Motor neuron (in vitro differentiated cells): ENCODE measurements around the gene UGT1A6. TPM values are rescaled to one million over a fixed set of nuclear protein-coding genes. Genes with fewer than 3 reads are reported as not detected.

Experiments used
- ATAC-seq, 8 experiments: fragments of 200-7000 bp; cut with Tn5 transposase; replicated peaks in 6 of 8; 2 replicates each; pipeline ENCODE4 v1.8.0; 2021; ENCODE audit warnings: mild to moderate bottlenecking in 8 of 8, moderate library complexity in 8 of 8
- H3K27ac ChIP-seq, 2 donors: fragments of 250-450 bp; sonication (Bioruptor Pico); 2 replicates each; pipeline ENCODE4 v1.9.0; 2021; ENCODE audit warnings: antibody characterized with exemption in 2 of 2, mild to moderate bottlenecking in 2 of 2, moderate library complexity in 1 of 2
- H3K4me1 ChIP-seq, 2 donors: fragments of 250-450 bp; sonication (Bioruptor Pico); replicated peaks in 1 of 2; 2 replicates each; pipeline ENCODE4 v1.6.1; 2021; ENCODE audit warnings: antibody characterized with exemption in 2 of 2, mild to moderate bottlenecking in 2 of 2, moderate library complexity in 1 of 2
- H3K4me3 ChIP-seq, 5 donors: fragments of 250-450 bp; sonication (Bioruptor Pico); 2 replicates each; pipeline ENCODE4 v1.9.0; 2021; ENCODE audit warnings: antibody characterized with exemption in 5 of 5, mild to moderate bottlenecking in 5 of 5, moderate library complexity in 4 of 5
- WGBS, 10 experiments: fragments of 450-650 bp; shearing (Covaris generic); methylation state at CpG; one replicate each; pipeline ENCODE4 v1.0.0; 2022; 5-methylcytosine and 5-hydroxymethylcytosine counted together
- in situ Hi-C, 9 experiments: fragments of 400-800 bp; cut with MboI; loops; one replicate each; pipeline ENCODE4 v1.15.0; 2021; ENCODE audit warnings: low sequenced_read_pairs in 9 of 9, low pct_unique_long_range_greater_than_20kb in 2 of 9; ENCODE audit not compliant: unreplicated experiment in 9 of 9
- total RNA-seq, 8 experiments: library from RNA; unstranded; fragments of 300-600 nt; gene quantifications; 2 replicates each; pipeline versions ENCODE4 v1.2.3 to v1.2.4, GENCODE V29; 2022

Gene UGT1A6
- total RNA-seq, 8 experiments from 2014 or later: 0.21 to 6.9 (median 1.2) TPM; not detected in 3

DNA sequence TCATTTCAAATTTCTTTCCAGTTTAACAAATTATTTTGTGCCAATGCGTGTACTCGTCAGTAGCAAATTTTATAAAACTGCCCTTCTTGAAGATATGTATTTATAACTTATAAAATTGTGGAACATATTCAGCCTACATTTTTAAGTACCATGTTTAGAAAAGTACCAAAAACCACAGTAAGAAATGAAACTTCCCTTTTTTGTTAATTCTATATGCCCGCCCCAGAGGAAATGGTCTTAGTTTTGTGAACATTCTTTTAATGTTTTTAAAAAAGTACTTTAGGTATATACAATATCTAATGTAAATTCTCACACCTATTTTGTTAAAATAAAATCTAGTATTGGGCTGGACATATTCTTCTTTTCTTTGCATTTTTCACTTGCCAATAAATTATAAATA is 19.8 kb upstream of the UGT1A6 start:
- no peaks in the 10 kb centered on the region for H3K4me1 ChIP-seq
- H3K27ac ChIP-seq: no peak overlapping the region
- no peak for ATAC-seq
- WGBS, 10 experiments: 43 to 100% (median 94%) methylated on average over 1 to 3 of the region's 3 CpGs
- no peak overlapping the region for H3K4me3 ChIP-seq
- in situ Hi-C loops: no loop called here

- ATAC-seq: no peak
- in situ Hi-C loops: no loop called here
- H3K4me1 ChIP-seq: no peaks in the 10 kb centered on the region
Measured at GRCh38 chr2:233673896-233674295, 18.8 kb upstream of the UGT1A6 start.

DNA sequence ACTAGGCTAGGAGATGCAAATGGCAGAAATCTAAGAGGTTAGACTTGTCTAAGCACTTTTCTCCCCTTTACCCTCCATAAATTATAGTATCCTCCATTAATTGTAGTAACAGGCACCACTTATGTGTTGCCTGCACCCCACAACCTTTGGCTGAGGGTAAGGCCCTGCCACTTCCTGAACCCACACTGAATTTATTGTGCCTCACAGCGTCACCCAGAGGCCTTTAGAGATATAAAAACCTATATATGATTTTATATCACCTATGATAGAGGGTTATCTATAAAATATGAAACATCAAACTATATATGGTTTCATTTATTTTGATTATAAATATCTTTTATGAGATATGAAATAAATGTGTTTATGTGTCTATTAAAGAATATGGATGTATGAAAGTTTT is 18.4 kb upstream of the UGT1A6 start:
- Histone ChIP-seq H3K4me1 (no peaks in the 10 kb centered on the region), H3K27ac (no peak overlapping the region), H3K4me3 (no peak overlapping the region)
- no peak for ATAC-seq
- 0 to 86% (median 56%) methylated on average over 1 of the region's 1 CpG; no CpG with 5 or more reads in 5 of the 10 experiments for WGBS, 10 experiments
- in situ Hi-C loops: no loop called here

More at GRCh38 chr2:233673896-233674295, 18.8 kb upstream of the UGT1A6 start:
- no peak overlapping the region for H3K4me3 ChIP-seq
- H3K27ac ChIP-seq: no peak overlapping the region

DNA sequence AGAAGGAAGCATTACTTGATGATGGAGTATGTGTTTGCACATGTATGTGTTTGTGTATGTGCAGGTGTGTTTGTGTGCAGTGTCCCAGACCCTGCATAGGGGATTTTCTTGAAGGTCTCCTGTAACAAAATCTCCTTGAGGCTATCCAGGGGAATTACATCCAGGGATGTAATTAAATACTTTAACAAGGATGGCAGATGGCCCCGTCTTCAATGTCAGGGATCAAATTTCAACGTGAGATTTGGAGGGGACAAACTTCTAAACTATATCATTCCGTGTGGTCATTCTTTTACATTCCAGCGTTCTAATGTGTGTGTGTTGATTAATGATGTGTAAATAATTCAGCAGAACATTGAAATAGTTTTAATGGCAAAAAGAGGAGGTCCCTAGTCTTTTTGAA is 17.7 kb upstream of the UGT1A6 start:
- no peak for ATAC-seq
- in situ Hi-C loops: no loop called here
- Histone ChIP-seq H3K27ac (no peak overlapping the region), H3K4me1 (no peaks in the 10 kb centered on the region), H3K4me3 (no peak overlapping the region)
- 31 to 80% (median 62%) methylated on average over 1 to 4 of the region's 4 CpGs; no CpG with 5 or more reads in 2 of the 10 experiments for WGBS, 10 experiments

DNA sequence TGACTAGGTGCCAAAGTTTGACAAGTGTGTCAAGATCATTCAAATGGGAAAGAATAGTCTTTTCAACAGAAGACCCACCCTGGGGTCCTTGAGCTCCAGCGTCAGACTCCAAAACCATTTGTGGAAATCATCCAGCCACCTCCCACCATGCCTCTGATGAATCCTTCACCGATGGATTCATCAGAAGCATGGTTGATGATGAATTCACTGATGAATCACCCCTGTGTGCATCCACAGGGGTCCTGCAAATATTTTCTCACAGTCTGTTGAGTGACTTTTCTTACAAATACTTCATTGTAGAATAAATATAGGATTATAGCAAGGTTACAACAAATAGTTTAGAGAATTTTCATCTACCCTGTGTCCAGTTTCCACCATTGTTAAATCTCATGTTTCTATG is 16.6 kb upstream of the UGT1A6 start:
- no peak for ATAC-seq
- in situ Hi-C loops: no loop called here
- WGBS, 10 experiments: 44 to 92% (median 85%) methylated on average over 1 to 2 of the region's 2 CpGs; no CpG with 5 or more reads in 3 of the 10 experiments
- H3K4me1 ChIP-seq: no peaks in the 10 kb centered on the region
- H3K4me3 ChIP-seq: no peak overlapping the region
- H3K27ac ChIP-seq: no peak overlapping the region

DNA sequence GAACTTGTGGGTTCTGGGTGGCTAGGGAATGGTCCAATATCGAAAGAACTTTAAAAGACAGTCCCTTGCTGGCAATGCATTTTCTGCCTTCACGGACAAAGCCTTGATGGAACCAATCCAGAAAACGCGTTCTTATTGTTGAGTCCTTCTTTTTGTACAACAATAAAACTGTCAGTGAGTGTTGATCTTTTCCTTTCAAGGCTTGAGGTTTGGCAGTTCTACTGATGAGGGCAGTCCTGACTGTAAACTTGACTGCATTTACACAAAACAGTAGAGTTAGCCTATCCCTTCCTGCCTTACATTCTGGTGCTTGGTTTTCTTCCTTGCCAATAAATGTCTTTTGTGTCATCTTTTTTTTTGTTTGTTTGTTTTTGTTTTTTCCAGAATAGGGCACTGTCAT is 13.5 kb upstream of the UGT1A6 start:
- Histone ChIP-seq H3K27ac (no peak overlapping the region), H3K4me1 (no peaks in the 10 kb centered on the region), H3K4me3 (no peak overlapping the region)
- 5 to 90% (median 69%) methylated on average over 2 to 4 of the region's 4 CpGs; no CpG with 5 or more reads in 2 of the 10 experiments for WGBS, 10 experiments
- ATAC-seq: peak in 3 of 8 experiments; percentile 28 to 81 (median 40)
- in situ Hi-C loops: no loop called here

DNA sequence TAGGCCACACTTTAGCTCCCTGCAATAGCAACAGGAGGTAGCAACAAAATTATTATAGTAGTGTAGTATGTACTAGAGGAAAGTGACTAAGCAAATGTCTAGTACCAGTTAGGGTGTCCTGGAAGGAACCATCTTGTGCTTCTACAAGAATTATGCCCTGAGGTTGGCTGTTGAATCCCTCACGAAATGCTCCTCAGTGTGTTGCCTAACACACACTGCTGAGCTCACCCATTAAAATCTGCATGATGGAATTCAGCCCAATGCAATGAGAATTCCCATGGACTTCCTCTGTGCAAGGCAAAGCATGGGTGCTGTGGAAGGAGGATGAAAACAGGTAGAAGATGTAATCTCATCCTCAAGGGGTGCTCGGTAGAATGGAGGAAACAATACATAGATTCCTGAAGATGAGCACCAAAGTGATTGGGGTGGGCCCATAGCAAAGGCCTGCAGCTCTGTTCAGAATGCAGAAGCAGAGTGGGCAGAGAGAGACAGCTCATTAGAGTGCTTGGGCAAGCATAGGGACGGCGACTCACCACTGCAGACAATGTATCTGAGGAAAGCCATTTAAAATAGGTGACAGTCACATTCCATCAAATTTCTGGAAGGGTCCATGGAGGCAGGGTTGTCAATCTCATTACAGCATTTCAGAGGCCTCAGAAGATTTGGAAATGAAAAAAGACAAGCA is 12.2 kb upstream of the UGT1A6 start:
- ATAC-seq: peak in 2 of 8 experiments; percentile 59 to 72
- WGBS, 10 experiments: 46 to 100% (median 94%) methylated on average over 1 to 4 of the region's 4 CpGs; no CpG with 5 or more reads in 4 of the 10 experiments
- Histone ChIP-seq H3K4me1 (no peaks in the 10 kb centered on the region), H3K4me3 (no peak overlapping the region), H3K27ac (no peak overlapping the region)
- in situ Hi-C loops: no loop called here

- ATAC-seq: no peak
- in situ Hi-C loops: no loop called here
Measured at GRCh38 chr2:233681521-233682099, 11.1 kb upstream of the UGT1A6 start, which contains the start of gene UGT1A7. Gene UGT1A7, plus strand, starts transcription at chr2:233681901. Its CDS starts 37 bp downstream, at chr2:233681938.

DNA sequence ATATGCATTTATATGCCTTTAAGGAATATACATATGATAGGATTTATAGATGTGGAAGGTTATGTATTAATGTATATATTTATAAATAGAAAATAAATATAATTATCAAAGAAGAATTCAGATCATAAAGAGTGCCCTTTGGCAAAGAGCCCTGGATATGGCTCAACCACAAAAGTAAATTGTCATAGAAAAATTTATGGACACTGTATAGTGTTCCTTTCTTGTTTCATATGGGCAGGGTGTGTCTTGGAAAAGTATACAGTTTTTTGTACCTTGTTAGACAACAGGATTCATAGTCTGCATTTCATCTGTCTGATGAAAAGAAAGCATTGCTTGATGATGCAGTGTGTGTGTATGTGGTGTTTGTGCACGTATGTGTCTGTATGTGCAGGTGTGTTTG is 8.1 kb upstream of the UGT1A6 start:
- no peak overlapping the region for H3K27ac ChIP-seq
- no peaks in the 10 kb centered on the region for H3K4me1 ChIP-seq
- 8 to 80% (median 70%) methylated on average over 1 of the region's 1 CpG; no CpG with 5 or more reads in 6 of the 10 experiments for WGBS, 10 experiments
- in situ Hi-C loops: no loop called here
- no peak overlapping the region for H3K4me3 ChIP-seq
- ATAC-seq: no peak

More at GRCh38 chr2:233681521-233682099, 11.1 kb upstream of the UGT1A6 start, which contains the start of gene UGT1A7:
- no peak within 1 kb of the TSS for H3K27ac ChIP-seq
- 20 to 100% (median 65%) methylated on average over 1 to 5 of the region's 5 CpGs for WGBS, 10 experiments
- no peak within 1 kb of the TSS for H3K4me3 ChIP-seq
- H3K4me1 ChIP-seq: no peaks in the 10 kb centered on the region

GRCh38 chr2:233686928-233687327 is 5.8 kb upstream of the UGT1A6 start:
- no peak overlapping the region for H3K27ac ChIP-seq
- 0 to 100% (median 85%) methylated on average over 2 to 4 of the region's 5 CpGs; no CpG with 5 or more reads in 1 of the 10 experiments for WGBS, 10 experiments
- in situ Hi-C loops: no loop called here
- H3K4me1 ChIP-seq: peaks cover 3 to 4% of the 10 kb centered on the region in 2 donors
- no peak overlapping the region for H3K4me3 ChIP-seq
- peak in 3 of 8 experiments; percentile 83 to 92 (median 88) for ATAC-seq

DNA sequence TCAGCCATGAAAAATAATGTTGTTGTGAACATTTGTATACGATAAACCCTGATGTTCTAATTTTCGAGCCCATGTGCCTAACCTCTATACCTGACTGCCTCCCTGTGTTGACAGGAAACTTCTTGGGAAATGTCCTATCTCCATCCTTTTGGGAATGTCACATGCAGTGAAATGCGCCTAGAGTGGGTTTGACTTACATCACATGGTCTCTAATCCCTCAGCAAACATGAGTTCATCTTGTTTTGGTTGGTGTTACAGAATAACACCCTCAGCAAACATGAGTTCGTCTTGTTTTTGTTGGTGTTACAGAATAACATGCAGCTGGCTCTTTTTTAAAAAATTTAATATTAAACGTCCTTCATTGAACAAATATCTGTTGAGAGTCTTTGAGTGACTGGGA is 4.3 kb upstream of the UGT1A6 start:
- Histone ChIP-seq H3K4me1 (peaks cover 4% of the 10 kb centered on the region in 2 donors), H3K4me3 (no peak overlapping the region), H3K27ac (no peak overlapping the region)
- in situ Hi-C loops: no loop called here
- ATAC-seq: no peak
- WGBS, 10 experiments: 30 to 83% (median 74%) methylated on average over 2 to 5 of the region's 5 CpGs; no CpG with 5 or more reads in 1 of the 10 experiments

GRCh38 chr2:233689031-233689430 is 3.7 kb upstream of the UGT1A6 start:
- no peak for ATAC-seq
- H3K27ac ChIP-seq: no peak overlapping the region
- peaks cover 4% of the 10 kb centered on the region in 2 donors for H3K4me1 ChIP-seq
- no peak overlapping the region for H3K4me3 ChIP-seq
- in situ Hi-C loops: no loop called here

GRCh38 chr2:233689501-233689900 is 3.2 kb upstream of the UGT1A6 start:
- 14 to 71% (median 56%) methylated on average over 1 to 3 of the region's 3 CpGs; no CpG with 5 or more reads in 2 of the 10 experiments for WGBS, 10 experiments
- Histone ChIP-seq H3K27ac (no peak overlapping the region), H3K4me3 (no peak overlapping the region), H3K4me1 (peaks cover 4% of the 10 kb centered on the region in 2 donors)
- ATAC-seq: no peak
- in situ Hi-C loops: no loop called here
